GM12878 (cell line): ENCODE measurements around the gene PANK1. TPM values are rescaled to one million over a fixed set of nuclear protein-coding genes. Genes with fewer than 3 reads are reported as not detected.
"Not testable (repeated sequence)": the region's sequence is repeated elsewhere in the genome, so short reads cannot be mapped to it uniquely, and the experiment has no call there.

Source experiments
- ATAC-seq: fragments of 200-7000 bp; cut with Tn5 transposase; 3 replicates; pipeline ENCODE4 v1.9.1; 2020; ENCODE audit warnings: mild to moderate bottlenecking, moderate library complexity
- BruUV-seq: library from RNA; stranded (reverse); fragments of 400-500 nt; replicated peaks from 2 replicates; lab custom pipeline; 2021; lab: Mats Ljungman, UMichigan
- CTCF ChIA-PET: fragments of 300-600 bp; sonication (Branson Sonifier 250); formaldehyde crosslinking; extraction: SDS; loops from one replicate; lab custom pipeline; 2021; ENCODE audit warnings: inconsistent platforms; lab: Yijun Ruan, JAX
- POLR2A ChIA-PET: fragments of 350-600 bp; formaldehyde crosslinking; extraction: SDS; loops from one replicate; lab custom pipeline; 2021; ENCODE audit warnings: inconsistent platforms; lab: Charles Lee
- RAD21 ChIA-PET: fragments of 300-600 bp; sonication (Branson Sonifier 250); formaldehyde crosslinking; loops from one replicate; lab custom pipeline; 2023; ENCODE audit warnings: antibody characterized with exemption; ENCODE audit not compliant: unreplicated experiment; lab: Charles Lee
- SMC1A ChIA-PET: fragments of 300-600 bp; sonication (Branson Sonifier 250); formaldehyde crosslinking; loops from one replicate; lab custom pipeline; 2023; ENCODE audit not compliant: unreplicated experiment, uncharacterized antibody; lab: Charles Lee
- DNase-seq: peaks from one replicate; pipeline ENCODE4 v3.0.0-alpha.2; 2011; ENCODE audit warnings: low read depth, low spot score
- FAIRE-seq: peaks from 3 replicates; lab custom pipeline; 2011; peaks lifted over from hg19 to GRCh38; lab: Jason Lieb, UNC
- H2AFZ ChIP-seq: 2 replicates; pipeline ENCODE4 v1.6.0; 2011; ENCODE audit warnings: low read depth, low read length, control low read depth; ENCODE audit not compliant: control insufficient read depth
- H3K27ac ChIP-seq: 2 replicates; pipeline ENCODE4 v1.5.1; 2011; ENCODE audit warnings: control low read depth; ENCODE audit not compliant: control insufficient read depth, insufficient read depth
- H3K27me3 ChIP-seq, 2 experiments: replicated peaks in 1 of 2; 2 replicates each; pipeline versions ENCODE4 v1.6.0 to v1.6.1; 2011; ENCODE audit warnings: low read length in 1 of 2; ENCODE audit not compliant: control insufficient read depth in 2 of 2, insufficient read depth in 2 of 2
- H3K36me3 ChIP-seq, 2 experiments: 2 replicates each; pipeline ENCODE4 v1.5.1; 2011; ENCODE audit warnings: low read length in 1 of 2; ENCODE audit not compliant: control insufficient read depth in 2 of 2, insufficient read depth in 2 of 2
- H3K4me1 ChIP-seq: 2 replicates; pipeline ENCODE4 v1.6.1; 2011; ENCODE audit warnings: mild to moderate bottlenecking, low read length, moderate library complexity, mixed read lengths; ENCODE audit not compliant: control insufficient read depth, insufficient read depth
- H3K4me2 ChIP-seq: 2 replicates; pipeline ENCODE4 v1.6.0; 2011; ENCODE audit warnings: control low read depth; ENCODE audit not compliant: control insufficient read depth, insufficient read depth
- H3K4me3 ChIP-seq: fragments of 200-600 bp; sonication (generic); 2 replicates; pipeline ENCODE4 v1.5.1; 2016
- H3K79me2 ChIP-seq: 2 replicates; pipeline ENCODE4 v1.6.0; 2011; ENCODE audit warnings: low read length; ENCODE audit not compliant: control insufficient read depth, insufficient read depth
- H3K9ac ChIP-seq: 2 replicates; pipeline ENCODE4 v1.8.0; 2011; ENCODE audit warnings: low read length, control low read depth, mixed read lengths; ENCODE audit not compliant: control insufficient read depth, insufficient read depth
- H3K9me3 ChIP-seq: replicated peaks from 3 replicates; pipeline ENCODE4 v1.5.1; 2011; ENCODE audit warnings: mild to moderate bottlenecking, low read length; ENCODE audit not compliant: control insufficient read depth, insufficient read depth
- H4K20me1 ChIP-seq: 2 replicates; pipeline ENCODE4 v1.6.0; 2011; ENCODE audit not compliant: control insufficient read depth, insufficient read depth
- CBX5 ChIP-seq: sonication (generic); IDR thresholded peaks from 2 replicates; pipeline ENCODE4 v1.6.1; 2016; ENCODE audit warnings: low read depth, moderate library complexity, mild to moderate bottlenecking, inconsistent platforms
- CHD4 ChIP-seq: fragments of 200-600 bp; sonication (generic); IDR thresholded peaks from 2 replicates; pipeline ENCODE4 v1.6.1; 2016; ENCODE audit warnings: mild to moderate bottlenecking
- NFIC ChIP-seq: IDR thresholded peaks from 2 replicates; pipeline ENCODE4 v1.6.1; 2012; ENCODE audit warnings: low read depth, mild to moderate bottlenecking, inconsistent platforms, low read length, moderate library complexity
- NRF1 ChIP-seq: conservative IDR thresholded peaks from 2 replicates; pipeline ENCODE4 v1.6.1; 2011; ENCODE audit warnings: mild to moderate bottlenecking, low read depth, low read length, improper control_type of control experiment
- PML ChIP-seq: IDR thresholded peaks from 2 replicates; pipeline ENCODE4 v1.6.1; 2012; ENCODE audit warnings: low read length, inconsistent platforms
- POLR2A ChIP-seq: IDR thresholded peaks from 2 replicates; pipeline ENCODE4 v1.6.1; 2011; ENCODE audit warnings: low read depth, mild to moderate bottlenecking, low read length
- POU2F2 ChIP-seq: IDR thresholded peaks from 3 replicates; pipeline ENCODE4 v1.6.1; 2011; ENCODE audit warnings: low read depth, mild to moderate bottlenecking, low read length, borderline replicate concordance
- WGBS: methylation state at CpG from one replicate; pipeline ENCODE4 v1.1.6; 2016; ENCODE audit warnings: low lambda C conversion rate; ENCODE audit not compliant: insufficient replicate concordance, insufficient coverage; ENCODE audit errors: missing lambda C conversion rate; 5-methylcytosine and 5-hydroxymethylcytosine counted together
- in situ Hi-C: fragments of 300-500 bp; cut with MboI; formaldehyde crosslinking; loops from 9 replicates; pipeline ENCODE4 v1.14.3; 2018; ENCODE audit warnings: mixed read lengths
- intact Hi-C: fragments of 100-400 bp; cut with micrococcal nuclease; formaldehyde crosslinking; loops from one replicate; pipeline ENCODE4 v1.14.2; 2022; ENCODE audit not compliant: unreplicated experiment
- polyA plus RNA-seq, 11 experiments: library from polyadenylated mRNA; depleted of rRNA in 4 of 11; unstranded in 6 of 11; stranded (reverse) in 5 of 11; fragments of >200 nt; fragmentation: Nextera tagmentation in 4 of 11; fragmentation: Illumina TruSeq in 1 of 11; extraction: Ambion mirVana in 4 of 11; extraction: Trizol in 1 of 11; gene quantifications; 1 replicate in 1 of 11; 2 replicates in 10 of 11; pipeline versions ENCODE4 v1.2.1 to v1.2.3, GENCODE V29; 2011 to 2016; ENCODE audit warnings: inconsistent platforms in 2 of 11, missing spikeins in 2 of 11, low read depth in 1 of 11
- total RNA-seq, 4 experiments: library from RNA; depleted of rRNA in 3 of 4; stranded (reverse); fragments of >200 nt in 3 of 4; fragmentation: Illumina TruSeq in 1 of 4; extraction: Trizol in 1 of 4; gene quantifications; 2 replicates each; pipeline versions ENCODE4 v1.2.1 to v1.2.3, GENCODE V29; 2013 to 2021

The PANK1 gene
- total and polyA plus RNA-seq, 10 of the 15 experiments (the other 5 are each of a cell fraction or from before 2014, with no cell fraction given) = 1.9 to 10.6 (median 5.8) TPM

- DNase-seq, BruUV-seq, CTCF ChIA-PET, H3K79me2 ChIP-seq, H4K20me1 ChIP-seq, H3K36me3 ChIP-seq, H3K9ac ChIP-seq, RAD21 ChIA-PET, H3K4me3 ChIP-seq, H3K27ac ChIP-seq, intact Hi-C loops, POLR2A ChIA-PET, H3K4me1 ChIP-seq, H2AFZ ChIP-seq, FAIRE-seq, in situ Hi-C loops, H3K27me3 ChIP-seq, ATAC-seq, H3K4me2 ChIP-seq, H3K9me3 ChIP-seq: not testable (repeated sequence)
- SMC1A ChIA-PET = interaction anchor here (1.8 kb wide), 1 partner anchor 10 kb away, joined by 10 read pairs; no protein-coding TSS in a partner anchor
- peak; percentile 49; the same call in 1 of the 2 replicates for TF ChIP-seq CBX5
- 94% methylated on average over 6 of the region's 6 CpGs for WGBS
These were observed 24.7 kb downstream of the PANK1 start for GRCh38 chr10:89620296-89620695.

- FAIRE-seq (no peak), ATAC-seq (no peak), DNase-seq (no peak)
- intact Hi-C loops (no loop called here), in situ Hi-C loops (no loop called here)
- Histone ChIP-seq H3K4me1 (no peaks in the 10 kb centered on the region), H3K27me3 (no peaks in the 10 kb centered on the region), H2AFZ (no peak overlapping the region), H3K27ac (no peak overlapping the region), H3K36me3 (peaks cover 0 to 5% of the 10 kb centered on the region in 2 experiments; a peak in 1 of 4 replicates), H4K20me1 (no peaks in the 10 kb centered on the region), H3K4me2 (no peak overlapping the region), H3K9ac (no peak overlapping the region), H3K9me3 (no peaks in the 10 kb centered on the region; the same call in 2 of the 3 replicates), H3K79me2 (no peaks in the 10 kb centered on the region), H3K4me3 (no peak overlapping the region)
- TF ChIP-seq NRF1 (no peak), POU2F2 (no peak), NFIC (no peak), CHD4 (no peak), POLR2A (no peak), PML (no peak)
- POLR2A ChIA-PET = no interaction called here
- SMC1A ChIA-PET = interaction anchor here (1.6 kb wide), 1 partner anchor 43 kb away, joined by 4 read pairs; no protein-coding TSS in a partner anchor
- CTCF ChIA-PET = no interaction called here
- 7% methylated on average over 1 of the region's 1 CpG for WGBS
- RAD21 ChIA-PET = interaction anchor here (1.0 kb wide), 1 partner anchor 85 kb away, joined by 4 read pairs; the partner anchor contains the start of gene KIF20B
- BruUV-seq = no TSS peak
These were observed 29.2 kb downstream of the PANK1 start for GRCh38 chr10:89615824-89616223.
